Measurements from ENCODE around the gene REPIN1. TPM values are rescaled to one million over a fixed set of nuclear protein-coding genes. Genes with fewer than 3 reads are reported as not detected.
A peak's percentile ranks its signal among the peaks of the same experiment; 100 is the strongest.

The REPIN1 gene
- total and polyA plus RNA-seq, 9 of the 15 experiments (the other 6 are each of a cell fraction or from before 2014, with no cell fraction given): 8.1 to 283 (median 94.3) TPM

DNA sequence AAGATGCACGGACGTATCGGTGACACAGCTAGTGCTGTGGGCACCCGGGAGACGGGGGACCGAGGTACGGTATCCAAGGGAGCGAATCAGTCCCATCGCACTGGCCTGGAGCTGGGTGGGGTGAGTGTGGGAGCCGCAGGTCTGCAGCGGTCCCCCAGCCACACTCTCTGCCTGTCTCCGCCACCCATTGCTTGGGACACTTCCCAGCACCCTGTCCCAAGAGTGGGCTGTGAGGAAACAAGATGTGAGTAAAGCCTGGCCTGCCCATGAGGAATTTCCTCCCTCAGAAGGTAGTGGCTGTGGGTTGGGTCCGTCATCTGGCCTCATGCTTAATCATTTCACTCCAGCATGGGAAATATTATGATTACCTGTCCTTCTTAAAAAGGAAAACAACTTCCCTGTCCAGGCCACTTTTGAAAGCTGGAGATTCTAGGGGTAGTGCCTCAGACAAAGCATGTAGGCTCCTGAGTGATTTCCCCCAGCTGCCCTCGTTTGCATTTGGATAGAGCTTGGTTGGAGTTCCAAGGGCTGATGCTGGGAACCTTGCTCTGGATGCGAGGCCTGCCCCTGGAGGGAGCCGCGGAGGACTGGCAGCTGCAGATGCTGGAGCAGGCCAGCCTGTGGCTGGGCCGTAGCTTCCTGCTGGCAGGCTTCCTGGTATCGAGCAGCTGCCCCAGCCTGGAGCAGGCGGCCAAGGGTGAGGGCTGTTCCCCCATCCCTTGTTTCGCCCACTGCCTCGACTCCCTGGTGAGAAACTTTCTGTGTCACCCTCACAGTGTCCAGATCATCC, 39.1 kb upstream of the REPIN1 start (continued):
- TF ChIP-seq HNRNPLL (IDR thresholded peaks at IDR 0.05; ENCODE audit: low read depth, low read length, poor library complexity, severe bottlenecking) (no peak), TEAD4 (IDR thresholded peaks at IDR 0.05; ENCODE audit: low read length) (no peak), TEAD4 (CRISPR knock-in tag; IDR thresholded peaks at IDR 0.05; ENCODE audit: borderline replicate concordance) (no peak), TRIM28 (IDR thresholded peaks at IDR 0.05) (no peak), ZNF444 (CRISPR knock-in tag; IDR thresholded peaks at IDR 0.05) (no peak), ZNF41 (CRISPR knock-in tag; conservative IDR thresholded peaks at IDR 0.05) (no peak), NEUROD1 (IDR thresholded peaks at IDR 0.05; ENCODE audit: borderline replicate concordance, low read depth, low read length, partially characterized antibody) (no peak), RBM22 (IDR thresholded peaks at IDR 0.05; ENCODE audit: low read depth, low read length, poor library complexity, severe bottlenecking) (no peak), ZC3H11A (IDR thresholded peaks at IDR 0.05; ENCODE audit: low read depth, low read length) (no peak), ZNF12 (CRISPR knock-in tag; IDR thresholded peaks at IDR 0.05) (no peak), DACH1 (IDR thresholded peaks at IDR 0.05; ENCODE audit: partially characterized antibody) (no peak), LCOR (CRISPR knock-in tag; IDR thresholded peaks at IDR 0.05) (no peak), IFI16 (CRISPR knock-in tag; IDR thresholded peaks at IDR 0.05) (no peak), CTCF (IDR thresholded peaks at IDR 0.05 in 2 of 3, conservative IDR thresholded peaks at IDR 0.05 in 1 of 3; ENCODE audit: insufficient read depth in 2 of 3, low read depth in 1 of 3, low read length in 3 of 3) (no peak), XRCC3 (IDR thresholded peaks at IDR 0.05) (no peak), KDM5B (IDR thresholded peaks at IDR 0.05; ENCODE audit: insufficient replicate concordance, low read depth, low read length) (peak; percentile 3), CCNT2 (IDR thresholded peaks at IDR 0.05; ENCODE audit: borderline replicate concordance, extremely low read depth, insufficient read length, low read depth, low read length) (no peak), GTF3C2 (IDR thresholded peaks at IDR 0.05; ENCODE audit: borderline replicate concordance, extremely low read depth, insufficient read length) (no peak), DMBX1 (CRISPR knock-in tag; IDR thresholded peaks at IDR 0.05; ENCODE audit: borderline replicate concordance) (no peak)
- TF ChIP-seq, protein P1, sequence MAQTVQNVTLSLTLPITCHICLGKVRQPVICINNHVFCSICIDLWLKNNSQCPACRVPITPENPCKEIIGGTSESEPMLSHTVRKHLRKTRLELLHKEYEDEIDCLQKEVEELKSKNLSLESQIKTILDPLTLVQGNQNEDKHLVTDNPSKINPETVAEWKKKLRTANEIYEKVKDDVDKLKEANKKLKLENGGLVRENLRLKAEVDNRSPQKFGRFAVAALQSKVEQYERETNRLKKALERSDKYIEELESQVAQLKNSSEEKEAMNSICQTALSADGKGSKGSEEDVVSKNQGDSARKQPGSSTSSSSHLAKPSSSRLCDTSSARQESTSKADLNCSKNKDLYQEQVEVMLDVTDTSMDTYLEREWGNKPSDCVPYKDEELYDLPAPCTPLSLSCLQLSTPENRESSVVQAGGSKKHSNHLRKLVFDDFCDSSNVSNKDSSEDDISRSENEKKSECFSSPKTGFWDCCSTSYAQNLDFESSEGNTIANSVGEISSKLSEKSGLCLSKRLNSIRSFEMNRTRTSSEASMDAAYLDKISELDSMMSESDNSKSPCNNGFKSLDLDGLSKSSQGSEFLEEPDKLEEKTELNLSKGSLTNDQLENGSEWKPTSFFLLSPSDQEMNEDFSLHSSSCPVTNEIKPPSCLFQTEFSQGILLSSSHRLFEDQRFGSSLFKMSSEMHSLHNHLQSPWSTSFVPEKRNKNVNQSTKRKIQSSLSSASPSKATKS (CRISPR knock-in tag; IDR thresholded peaks at IDR 0.05): no peak

Data from K562 (cell line).